Hepatocyte (in vitro differentiated cells): Measurements from ENCODE around the gene ZNF101.

Source experiments
- EZH2phosphoT487 ChIP-seq: fragments of 200-600 bp; sonication (generic); IDR thresholded peaks from one replicate; pipeline ENCODE4 v1.6.1; 2018; ENCODE audit warnings: antibody characterized with exemption, mild to moderate bottlenecking, low read depth, moderate library complexity; ENCODE audit not compliant: unreplicated experiment, severe bottlenecking
- TF ChIP-seq, protein P1 (sequence below): fragments of 200-600 bp; sonication (generic); IDR thresholded peaks from 2 replicates; pipeline ENCODE4 v1.5.1; 2016; ENCODE audit warnings: antibody characterized with exemption, mild to moderate bottlenecking; ENCODE audit not compliant: poor library complexity

DNA sequence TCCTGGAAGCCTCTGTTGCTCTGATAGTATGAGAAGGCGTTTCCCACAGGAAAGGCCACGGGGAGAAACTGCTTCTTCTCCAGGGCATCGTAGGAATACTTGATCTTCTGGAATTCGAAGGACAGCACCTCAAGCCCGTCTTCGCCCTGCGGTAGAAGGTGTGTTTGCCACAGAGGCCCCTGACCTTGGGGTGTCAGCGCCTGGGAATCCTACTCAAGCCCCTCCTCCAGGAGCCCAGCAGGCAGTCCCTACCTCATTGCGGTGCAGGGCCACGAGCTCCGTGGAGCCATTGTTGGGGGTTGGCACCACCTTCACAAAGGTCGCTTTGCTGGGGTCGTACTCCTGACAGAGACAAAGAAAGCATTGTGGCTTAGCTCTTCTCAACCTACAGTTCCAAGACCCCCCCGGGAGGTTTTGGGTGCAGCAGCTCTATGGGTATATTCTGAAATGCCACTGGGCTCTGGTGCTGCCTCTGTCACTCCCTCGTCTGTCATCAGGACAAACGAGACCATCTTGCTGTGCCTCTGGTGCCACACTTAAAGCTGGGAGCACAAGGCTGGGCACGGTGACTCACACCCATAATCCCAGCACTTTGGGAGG, 8.9 kb upstream of the ZNF101 start:
- TF ChIP-seq, protein P1, sequence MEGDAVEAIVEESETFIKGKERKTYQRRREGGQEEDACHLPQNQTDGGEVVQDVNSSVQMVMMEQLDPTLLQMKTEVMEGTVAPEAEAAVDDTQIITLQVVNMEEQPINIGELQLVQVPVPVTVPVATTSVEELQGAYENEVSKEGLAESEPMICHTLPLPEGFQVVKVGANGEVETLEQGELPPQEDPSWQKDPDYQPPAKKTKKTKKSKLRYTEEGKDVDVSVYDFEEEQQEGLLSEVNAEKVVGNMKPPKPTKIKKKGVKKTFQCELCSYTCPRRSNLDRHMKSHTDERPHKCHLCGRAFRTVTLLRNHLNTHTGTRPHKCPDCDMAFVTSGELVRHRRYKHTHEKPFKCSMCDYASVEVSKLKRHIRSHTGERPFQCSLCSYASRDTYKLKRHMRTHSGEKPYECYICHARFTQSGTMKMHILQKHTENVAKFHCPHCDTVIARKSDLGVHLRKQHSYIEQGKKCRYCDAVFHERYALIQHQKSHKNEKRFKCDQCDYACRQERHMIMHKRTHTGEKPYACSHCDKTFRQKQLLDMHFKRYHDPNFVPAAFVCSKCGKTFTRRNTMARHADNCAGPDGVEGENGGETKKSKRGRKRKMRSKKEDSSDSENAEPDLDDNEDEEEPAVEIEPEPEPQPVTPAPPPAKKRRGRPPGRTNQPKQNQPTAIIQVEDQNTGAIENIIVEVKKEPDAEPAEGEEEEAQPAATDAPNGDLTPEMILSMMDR, result no peak
- TF ChIP-seq EZH2phosphoT487, result no peak
